HG02763 (cell line): ENCODE data around the gene KRT77.

Experiments used
- ATAC-seq: cut with Tn5 transposase; IDR thresholded peaks from one replicate; pipeline ENCODE4 v1.9.1; 2021; ENCODE audit warnings: mild to moderate bottlenecking, moderate library complexity; ENCODE audit not compliant: unreplicated experiment

KRT77 gene

DNA sequence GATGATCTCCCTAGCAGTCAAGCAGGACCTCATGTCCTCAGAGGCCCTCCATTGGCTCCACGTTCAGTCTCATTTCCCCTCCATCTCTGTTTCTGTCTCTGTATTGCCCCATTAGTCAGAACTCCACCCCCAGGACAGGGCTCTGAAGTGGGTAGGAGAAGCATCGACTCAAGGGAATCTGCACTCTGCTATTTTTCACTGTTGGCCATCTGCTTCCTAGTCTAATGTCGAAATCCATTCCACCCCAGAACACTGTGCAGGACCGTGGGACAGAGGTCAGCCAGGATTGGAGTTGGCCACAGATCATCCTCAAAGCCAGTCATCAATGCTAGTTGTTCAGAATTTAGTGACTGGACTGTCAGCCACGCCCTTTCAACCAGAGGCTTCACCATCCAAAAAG lies 10.1 kb downstream of the KRT77 start:
- no peak for ATAC-seq

DNA sequence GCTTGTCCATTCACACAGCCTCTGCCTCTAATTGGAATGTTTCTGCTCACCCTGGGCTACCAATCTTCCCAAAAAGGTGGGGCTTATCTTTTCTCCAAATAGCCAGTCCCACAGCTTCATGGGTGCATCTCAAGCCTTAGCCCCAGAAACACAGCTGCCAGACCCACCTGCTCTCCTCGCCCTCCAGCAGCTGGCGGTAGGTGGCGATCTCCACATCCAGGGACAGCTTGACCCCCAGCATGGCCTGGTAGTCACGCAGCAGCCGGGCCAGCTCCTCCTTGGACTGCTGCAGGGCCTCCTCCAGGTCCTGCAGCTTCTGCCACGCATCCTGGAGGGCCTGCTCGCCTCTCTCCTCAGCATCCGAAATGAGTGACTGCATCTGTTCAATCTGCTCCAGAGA lies 11.1 kb downstream of the KRT77 start:
- no peak for ATAC-seq

DNA sequence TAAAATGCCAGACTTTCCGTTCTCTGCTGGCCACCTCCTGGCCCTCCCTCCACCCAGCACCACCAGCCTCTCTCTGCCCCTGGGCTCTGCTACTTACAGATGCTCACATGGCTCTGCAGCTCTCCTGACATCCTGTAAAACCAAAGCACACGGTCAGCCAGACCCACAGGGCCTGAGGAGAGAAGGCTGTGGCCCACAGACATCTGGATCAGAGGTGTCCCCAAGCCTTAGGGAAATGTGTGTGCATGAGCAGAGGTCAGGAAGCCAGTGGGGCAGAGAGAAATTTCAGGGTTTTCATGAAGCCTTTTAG lies 11.5 kb downstream of the KRT77 start:
- ATAC-seq = no peak

DNA sequence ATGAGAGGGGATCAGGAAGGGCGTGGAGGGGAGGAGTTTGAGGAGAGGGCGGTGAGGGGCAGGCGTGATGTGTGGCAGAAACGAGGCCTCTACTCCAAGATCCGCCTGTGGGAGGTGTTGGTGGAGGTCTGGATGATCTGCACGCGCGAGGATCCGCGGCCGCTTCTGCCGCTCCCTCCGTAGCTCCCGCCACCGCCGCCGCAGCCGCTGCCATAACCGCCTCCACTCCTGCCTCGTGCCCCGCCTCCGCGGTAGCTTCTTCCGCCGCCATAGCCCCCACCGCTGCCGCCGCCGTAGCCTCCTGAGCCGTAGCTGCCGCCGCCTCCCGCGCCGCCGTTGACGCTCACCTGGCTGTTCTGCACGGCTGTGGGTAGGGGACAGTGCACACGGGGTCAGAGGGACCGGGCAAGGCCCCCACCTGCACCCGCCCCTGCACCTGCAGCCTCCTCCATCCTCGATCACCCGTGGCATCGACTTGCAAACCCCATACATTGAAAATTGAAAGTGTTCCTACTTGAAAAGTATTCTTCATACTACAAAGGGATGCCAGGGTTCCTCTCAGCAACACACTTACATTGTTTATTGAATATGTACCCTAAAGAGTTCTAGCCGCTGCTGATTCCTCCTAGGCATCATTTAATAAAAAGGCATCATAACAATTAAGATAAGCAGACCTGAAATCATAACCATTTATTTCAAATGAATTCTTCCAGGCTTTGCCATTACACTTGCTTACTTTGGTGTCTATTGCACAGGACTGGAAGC lies 12.1 kb downstream of the KRT77 start:
- ATAC-seq = no peak

DNA sequence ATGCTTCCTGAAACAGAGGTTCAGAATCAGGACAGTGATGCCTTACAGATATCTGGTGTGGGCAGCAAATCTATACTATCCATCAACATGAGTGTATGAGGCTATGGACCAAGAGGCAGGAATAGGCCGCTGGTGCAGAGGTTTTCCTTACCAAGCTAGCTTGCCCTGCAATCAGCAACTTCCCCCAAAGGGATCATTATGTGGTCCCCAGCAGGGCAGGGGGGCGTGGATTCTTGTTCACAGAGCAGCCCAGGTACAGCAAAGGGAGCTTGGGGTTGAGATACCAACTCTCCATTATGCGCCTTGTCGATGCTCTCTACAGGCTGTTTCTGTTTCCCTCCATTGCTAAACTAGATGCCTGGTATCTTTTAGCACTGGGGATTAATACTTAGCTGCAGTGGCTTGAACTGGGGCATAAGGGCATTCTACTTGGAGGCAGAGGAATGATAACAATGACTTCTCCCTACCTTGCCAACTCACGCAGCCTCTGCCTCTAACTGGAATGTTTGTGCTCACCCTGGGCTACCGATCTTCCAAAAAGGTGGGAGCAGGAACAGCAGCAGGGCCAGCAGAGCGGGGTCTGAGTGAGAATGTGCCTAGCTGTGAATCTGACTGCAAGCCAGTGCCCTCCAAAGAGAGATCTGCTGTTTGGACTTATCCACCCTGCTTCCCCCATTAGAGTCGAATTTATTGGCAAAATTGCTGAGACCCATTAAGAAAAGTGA lies 12.8 kb downstream of the KRT77 start:
- ATAC-seq = no peak

DNA sequence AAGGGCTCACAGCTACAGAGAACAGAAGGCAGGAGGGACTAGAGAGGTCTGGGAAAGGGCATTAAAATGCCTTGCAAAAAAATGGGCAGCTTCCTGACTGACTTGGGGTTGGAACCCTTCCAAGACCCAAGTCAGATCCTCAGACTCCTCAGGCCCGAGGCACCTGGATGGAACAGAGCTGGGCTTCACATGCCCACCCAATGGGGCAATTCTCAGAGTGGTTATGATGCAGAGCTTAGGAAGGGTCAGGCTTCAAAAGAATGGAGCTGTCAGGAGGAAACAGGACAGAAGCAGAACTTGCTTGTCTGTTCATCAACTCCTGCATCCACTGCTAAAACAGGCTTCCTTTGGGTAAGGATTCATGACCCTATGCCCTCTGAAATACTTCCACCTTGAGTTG lies 13.4 kb downstream of the KRT77 start:
- no peak for ATAC-seq

DNA sequence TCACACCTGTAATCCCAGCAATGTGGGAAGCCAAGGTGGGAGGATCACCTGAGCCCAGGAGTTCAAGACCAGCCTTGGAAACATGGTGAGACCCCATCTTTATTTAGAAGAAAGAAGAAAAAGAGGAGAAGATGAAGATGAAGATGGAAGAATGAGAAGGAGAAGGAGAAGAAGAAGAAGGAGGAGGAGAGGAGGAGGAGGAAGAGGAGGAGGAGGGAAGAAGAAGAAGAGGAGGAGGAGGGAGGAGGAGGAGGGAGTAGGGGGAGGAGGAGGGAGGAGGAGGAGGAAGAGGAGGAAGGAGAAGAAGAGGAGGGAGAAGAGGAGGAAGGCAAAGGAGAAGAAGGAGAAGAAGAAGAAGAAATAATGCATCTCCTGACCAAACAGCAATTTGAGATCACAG lies 14.1 kb downstream of the KRT77 start:
- ATAC-seq = no peak

DNA sequence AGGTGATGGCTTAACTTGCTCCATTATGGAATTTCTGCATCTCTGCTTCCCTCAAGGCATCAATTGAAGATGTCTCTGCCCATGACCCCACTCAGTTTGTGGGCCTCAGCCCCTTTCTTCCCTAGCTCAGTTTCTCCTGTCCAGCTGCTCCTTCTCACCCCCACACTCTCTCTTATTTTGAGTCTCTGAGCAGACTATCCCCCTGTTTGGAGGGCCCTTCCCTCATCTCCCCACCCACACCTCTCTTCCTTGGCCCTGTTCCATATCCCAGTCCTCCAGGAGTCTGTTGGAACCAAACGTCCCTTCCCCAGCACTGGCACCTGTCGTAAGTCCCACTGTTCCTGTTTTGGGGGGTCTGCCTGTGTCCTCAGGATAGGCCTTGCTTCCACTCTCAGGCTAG lies 14.8 kb downstream of the KRT77 start:
- ATAC-seq = no peak

DNA sequence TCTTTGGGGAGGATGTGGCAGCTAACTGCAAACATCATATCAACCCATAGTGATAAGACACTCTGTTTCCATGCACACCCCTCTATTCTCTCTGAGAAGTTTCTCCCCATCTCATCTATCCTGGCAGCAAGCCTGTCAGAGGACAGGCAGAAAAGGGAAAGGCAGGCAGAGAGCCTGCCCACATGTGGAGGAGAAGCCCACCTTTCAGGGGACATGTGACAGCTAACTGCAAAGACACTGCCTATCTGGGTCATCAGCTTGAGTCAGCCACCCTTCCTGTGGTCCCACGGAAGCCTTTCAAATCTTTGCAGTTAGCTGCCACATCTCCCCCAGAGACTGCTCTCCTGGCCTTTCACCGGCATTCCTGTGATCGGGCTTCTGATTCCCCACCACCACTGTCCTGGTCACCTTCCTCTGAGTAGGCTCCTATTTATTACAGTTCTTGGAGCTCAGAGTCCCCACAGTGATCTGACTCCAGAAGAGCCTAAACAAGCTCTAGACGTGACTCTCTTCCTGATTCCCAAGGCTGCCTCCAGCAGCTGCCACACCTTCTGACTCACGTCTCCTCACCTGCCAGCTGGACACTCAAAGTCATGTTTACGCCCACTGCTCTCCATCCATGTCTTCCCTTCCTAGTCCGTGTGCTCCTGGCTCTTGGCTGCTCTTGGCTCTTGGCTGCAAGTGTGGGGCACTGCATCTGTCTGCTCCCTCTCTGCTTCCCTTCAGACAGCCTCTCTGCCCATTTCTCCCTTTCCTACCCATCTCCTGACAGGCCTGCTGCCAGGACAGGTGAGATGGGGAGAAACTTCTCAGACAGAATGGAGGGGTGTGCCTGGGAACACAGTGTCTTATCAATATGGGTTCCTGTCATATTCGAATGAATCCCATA lies 15.6 kb downstream of the KRT77 start:
- ATAC-seq = no peak

DNA sequence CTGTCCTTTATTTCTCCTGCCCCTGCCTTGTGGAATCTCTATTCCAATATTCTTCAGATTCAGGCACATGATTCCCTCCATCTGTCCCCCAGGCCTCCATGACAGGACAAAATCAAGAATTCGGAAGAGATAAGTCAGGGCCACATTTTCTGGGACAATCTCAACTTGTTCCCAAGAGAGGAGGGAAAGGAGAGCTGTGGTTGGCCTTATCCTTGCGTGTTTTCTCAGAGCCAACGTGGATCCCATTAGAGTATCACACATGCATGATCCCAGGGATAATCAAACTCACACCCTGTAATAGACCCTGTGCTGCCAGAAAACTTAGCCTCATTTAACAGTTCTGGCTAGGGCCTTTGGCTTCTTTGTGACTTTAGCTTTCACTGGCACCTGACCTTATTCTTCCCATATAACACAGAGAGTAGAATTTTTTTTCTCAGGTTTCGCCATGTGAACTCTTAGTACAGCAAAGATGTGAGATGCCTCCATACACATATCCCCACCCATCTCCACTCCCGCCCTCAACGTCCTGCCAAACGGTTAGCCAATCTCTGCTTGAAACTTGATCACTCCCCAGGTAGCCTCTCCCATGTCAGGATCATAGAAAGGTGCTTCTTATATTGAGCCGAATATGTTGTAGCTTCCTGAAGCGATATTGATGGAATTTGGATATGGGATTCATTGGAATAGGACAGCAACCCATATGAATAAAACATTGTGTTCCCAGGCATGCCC lies 16.4 kb downstream of the KRT77 start:
- no peak for ATAC-seq

DNA sequence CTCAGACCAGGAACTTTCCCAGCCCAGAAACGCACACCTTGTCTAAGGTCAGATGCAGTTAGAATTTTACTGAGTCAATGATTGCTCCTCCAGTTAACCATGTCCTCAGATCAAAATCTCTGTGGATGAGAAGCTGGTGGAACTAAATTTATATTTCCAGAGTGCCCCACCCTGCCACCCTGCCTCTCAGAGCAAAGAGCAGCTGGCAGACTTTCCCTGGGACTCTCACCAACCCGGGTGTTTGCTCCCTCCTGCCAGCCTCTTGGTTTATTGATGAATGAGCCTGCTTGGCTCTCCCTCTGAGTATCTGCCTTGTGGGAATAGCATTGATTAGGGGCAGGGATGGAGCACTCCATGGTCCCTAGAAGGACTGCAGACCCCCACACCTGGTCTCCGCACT lies 17.3 kb downstream of the KRT77 start:
- no peak for ATAC-seq

DNA sequence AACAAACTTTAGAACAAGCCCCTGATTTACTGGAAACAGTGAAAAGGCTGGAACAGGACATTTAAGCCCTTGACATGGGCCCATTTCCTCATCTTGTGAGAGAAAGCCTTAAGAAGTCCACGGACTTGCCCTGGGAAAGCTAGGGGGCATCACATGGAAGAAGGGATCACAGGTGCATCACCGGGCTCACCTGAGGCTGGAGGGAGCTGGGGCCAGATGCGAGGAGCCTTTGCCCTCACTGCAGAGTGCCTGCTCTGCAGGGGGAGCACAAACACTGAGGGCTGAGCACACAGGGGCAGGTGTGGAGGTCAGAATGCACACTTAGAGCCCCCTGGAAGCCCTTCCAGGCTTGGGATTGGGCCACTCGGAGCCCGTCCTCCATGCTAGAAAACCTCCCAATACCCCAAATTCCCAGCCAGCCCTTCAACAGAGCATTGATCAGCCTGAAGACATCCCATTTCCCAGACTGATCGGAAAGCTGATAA lies 17.9 kb downstream of the KRT77 start:
- no peak for ATAC-seq

DNA sequence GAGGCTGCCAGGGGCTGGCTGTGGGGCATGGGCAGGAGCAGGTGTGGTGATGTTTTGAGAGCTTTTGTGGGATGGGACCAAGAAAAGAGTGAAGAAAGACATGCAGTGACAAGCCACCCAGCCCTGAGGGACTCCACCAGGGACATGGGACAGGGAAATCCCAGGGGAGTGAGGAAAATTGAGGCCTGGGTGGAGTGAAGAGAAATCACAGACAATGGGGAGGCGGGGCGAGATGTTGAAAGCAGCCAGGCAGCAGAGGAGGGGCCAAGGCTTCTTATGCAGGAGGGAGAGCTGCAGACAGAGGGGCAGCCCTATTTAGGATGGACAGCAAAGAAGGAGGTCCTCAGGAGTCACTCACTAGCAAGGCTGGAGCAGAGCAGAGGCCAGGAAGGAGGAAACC lies 18.9 kb downstream of the KRT77 start:
- ATAC-seq = no peak

DNA sequence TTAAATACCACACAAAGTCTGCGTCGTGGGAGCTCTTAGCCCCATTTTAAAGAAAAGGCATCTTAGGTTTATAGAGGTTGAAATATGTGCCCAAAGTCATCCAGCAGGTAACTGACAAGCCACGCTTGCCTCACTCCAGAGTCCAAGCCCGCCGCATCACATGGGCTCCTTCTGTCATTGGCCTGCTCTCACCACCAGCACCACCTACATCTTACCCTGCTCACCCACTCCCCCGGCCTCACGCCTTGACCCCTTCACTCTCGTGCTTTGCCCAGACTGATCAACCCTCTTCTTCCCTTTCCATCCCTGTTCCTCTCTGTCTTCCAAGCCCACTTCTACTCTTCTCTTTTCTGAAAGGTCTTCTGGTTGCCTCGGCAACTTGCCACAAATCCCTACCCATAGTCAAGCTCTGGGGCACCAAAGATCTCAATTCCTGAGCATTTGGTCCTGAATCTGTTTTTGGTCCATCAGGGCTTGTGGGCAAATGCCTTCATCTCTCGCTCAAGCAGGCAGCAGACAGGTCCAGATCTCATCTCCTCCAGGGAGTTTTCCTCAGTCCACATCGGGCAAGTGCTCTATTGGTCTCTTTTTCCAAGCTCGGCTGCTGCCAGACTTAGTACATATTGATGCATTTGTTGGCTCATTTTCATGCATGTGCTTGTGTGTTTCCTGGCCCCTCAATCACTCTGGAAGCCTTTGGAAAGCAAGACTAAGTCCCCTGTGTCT lies 19.6 kb downstream of the KRT77 start:
- ATAC-seq = no peak

DNA sequence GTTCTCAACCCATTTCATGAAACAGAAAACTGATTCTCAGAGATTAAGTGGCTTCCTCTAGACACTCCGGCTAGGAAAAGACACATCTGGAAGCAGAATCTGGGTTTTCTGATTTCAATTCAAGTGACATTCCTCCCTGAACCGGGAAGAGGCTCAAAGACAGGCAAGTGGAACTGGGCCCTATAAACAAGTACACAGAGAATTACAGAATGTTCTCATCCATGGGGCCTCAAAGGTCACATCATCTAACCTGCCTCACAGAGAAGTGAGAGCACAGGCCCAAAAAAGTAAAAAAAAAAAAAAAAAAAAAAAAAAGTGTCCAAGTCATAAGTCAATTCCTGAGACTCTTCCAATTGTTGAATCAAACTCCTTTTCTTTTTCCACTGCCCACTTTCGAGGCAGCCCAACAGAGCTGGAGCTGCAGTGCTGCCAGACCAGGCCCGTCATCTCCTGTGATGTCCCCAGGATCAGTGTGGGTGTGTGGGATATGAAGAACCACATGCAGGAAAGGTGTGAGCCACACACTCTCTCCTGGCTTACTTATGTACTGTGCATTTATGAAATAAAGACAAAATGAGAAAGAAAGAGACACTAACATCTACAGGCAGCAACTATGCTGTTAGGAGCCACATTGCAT lies 20.3 kb downstream of the KRT77 start:
- no peak for ATAC-seq

DNA sequence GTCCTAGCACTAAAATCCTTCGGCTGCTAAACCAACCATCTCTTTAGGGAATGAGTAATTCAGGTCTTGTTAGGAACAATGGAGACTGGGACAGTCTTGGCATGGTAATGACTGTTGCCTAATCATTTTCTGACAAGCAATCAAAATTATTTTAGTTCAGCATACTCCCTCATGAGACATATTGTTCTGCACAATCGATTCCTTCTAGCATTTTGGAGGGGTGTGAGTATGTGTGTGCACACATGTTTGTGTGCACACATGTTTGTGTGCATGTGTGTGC lies 21.0 kb downstream of the KRT77 start:
- no peak for ATAC-seq

DNA sequence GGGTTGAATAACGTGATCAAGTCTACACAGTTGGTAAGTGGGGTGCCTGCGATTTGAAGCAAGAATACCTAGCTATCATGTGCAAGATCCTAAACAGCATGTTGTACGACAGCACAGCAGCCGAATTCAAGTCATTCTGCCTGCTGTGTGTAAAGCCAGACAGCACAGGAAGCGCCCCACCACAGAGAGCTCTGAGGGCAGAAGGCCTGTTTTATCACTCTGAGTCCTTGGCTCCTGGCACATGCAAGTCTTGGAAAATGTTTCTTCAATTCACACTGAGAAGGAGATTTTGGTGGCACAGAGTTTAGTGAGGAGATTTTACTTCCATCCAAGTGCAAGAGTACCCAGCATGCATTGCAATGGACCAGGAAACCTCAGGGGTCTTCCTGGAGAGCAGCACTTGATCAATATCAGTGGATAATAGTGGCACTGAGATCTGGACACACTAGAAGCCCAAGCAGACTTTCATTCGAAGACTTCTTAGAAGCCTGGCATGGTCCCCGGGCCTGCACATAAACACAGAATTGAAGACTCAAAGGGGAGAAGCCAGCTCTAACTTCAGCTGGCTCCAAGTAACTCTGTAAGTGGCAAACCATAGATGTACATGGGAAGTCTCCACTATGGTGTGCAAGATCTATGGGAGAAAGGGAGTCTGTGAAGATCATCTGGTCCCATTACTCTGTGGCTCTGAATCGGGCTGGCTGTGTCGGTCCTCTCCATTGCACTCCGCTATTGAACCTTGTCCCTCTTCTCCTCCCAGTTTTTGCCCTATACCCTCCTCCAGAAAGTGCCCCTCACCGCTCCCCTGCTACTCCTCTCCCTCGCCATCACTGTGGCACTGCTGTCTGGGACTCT lies 21.6 kb downstream of the KRT77 start:
- no peak for ATAC-seq

DNA sequence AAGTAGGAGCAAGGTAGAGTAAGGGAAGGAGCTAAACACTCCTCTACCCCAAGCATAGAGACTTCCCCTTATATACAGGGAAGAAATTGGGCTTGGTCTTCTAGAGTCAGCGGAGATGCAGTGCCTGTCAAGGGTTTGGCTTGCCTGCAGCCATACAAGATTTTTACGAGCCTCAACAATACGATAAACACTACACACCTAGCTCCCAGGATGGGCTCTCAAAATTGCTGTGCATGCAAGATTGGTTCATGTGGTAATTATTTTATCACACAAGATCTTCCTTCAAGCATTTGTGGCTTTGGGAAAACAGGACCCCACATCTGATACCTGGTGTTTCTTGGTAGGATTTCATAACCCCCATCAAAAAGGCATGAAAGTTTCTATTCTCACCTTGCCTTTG lies 23.0 kb downstream of the KRT77 start, which contains the start of gene KRT1:
KRT1 (minus strand) TSS at position 45 of the 400 bp plus-strand sequence. CDS start 59 bp downstream, outside the sequence.
- no peak for ATAC-seq

DNA sequence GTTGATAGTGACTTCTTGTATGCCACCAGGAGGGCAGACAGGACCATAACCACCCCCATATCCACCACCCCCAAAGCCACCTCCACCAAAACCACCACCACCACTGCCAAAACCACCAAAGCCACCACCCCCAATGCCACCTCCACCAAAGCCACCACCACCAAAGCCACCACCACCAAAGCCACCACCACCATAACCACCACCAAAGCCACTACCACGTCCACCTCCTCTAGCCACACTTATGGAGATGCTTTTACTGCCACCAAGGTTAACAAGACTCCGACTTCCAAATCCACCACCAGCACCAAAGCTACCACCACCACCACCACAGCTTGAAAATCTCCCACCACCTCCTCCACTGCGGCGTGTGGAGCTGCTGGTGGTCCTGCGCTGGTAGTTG lies 23.4 kb downstream of the KRT77 start:
- ATAC-seq = no peak
